Suppressor macrophage (primary cell): ENCODE results near the gene FHIT.

Experiments used
- DNase-seq, 4 experiments: peaks; one replicate each; pipeline ENCODE4 v3.0.0-alpha.2; 2020 to 2022

FHIT gene

DNA sequence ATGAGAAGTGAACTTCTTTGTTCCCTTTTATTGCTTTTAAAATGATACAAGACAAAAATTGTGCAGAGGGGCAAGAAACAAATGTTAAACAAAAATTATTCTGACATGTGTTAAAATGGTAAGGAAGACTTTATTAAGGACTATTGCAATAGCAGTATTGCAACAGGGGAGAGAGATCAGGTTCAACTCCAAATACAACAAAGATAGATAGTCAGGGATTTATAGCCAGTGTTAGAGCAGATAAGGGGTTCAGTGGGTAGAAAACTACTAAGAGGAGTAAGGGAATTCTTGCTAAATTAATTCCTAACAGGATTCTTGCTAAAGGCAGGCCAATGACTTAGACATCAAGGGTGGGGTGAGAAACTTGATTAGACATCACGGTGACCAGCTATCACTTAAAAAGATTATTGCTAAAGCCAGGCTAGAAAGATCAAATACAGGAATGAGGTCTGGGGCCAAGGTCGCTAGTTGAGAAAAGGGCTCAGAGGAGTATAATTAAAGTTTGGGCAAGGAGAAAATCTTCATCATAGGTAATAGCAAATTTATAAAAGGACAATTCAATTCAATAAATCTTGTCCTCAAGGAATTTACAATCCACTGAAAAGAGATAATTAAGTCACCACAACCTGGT lies 81.5 kb downstream of the FHIT start:
- no peak for DNase-seq

DNA sequence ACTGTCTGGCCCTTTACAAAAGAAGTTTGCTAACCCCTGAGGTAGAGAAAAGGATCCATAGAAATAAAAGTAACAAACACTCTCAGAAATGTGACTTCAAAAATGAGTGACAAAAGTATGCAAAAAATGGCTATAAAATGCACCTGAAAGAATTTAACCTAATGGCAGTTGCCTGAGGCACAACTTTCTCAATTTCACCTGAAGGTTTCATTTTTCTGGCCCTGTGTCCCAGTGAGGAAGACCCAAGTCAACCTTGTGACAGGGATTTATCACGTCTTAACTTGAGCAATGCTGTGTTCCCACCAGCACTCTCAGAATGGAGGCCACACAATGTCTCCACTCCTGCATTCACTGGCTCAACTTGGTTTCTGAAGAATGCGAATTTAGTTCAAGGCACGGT lies 83.0 kb downstream of the FHIT start:
- no peak for DNase-seq

DNA sequence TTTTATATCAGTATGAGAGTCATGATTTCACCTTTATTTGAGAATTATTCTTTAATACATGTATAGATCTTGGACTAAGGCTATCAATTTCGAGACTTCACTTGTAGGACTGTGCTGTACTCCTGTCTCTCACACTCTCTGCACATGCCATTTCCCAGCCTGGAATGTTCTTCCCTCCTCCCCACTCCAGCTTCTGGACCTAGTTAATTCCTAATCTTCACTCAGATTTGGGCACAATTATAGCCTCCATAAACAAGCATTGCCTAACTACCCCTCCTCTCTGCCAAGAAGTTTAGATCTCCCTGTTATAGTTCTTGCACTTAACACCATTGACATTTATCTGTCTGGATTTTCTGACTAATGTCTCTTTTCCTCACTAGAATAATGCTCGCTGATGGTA lies 88.3 kb downstream of the FHIT start:
- no peak for DNase-seq

DNA sequence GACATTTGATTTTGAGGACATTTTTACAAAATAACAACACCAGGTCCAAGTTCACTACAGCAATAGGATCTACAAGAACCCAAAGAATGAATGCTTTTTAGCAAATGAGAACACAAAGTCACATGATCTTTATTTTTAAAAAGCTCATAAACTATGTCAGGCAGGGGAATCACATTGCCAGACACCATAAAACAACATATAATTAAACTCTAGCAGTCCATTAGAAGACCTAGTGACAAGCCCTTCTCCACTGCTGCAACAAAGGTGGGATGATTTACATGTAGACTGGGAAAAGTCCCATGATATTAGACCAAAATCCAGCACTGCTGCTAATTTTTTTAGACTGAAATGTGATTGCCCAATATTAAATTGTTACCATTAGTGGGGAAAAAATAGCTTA lies 92.6 kb downstream of the FHIT start:
- no peak for DNase-seq

- DNase-seq: no peak
These were observed 93.0 kb downstream of the FHIT start for GRCh38 chr3:61158216-61158615.

DNA sequence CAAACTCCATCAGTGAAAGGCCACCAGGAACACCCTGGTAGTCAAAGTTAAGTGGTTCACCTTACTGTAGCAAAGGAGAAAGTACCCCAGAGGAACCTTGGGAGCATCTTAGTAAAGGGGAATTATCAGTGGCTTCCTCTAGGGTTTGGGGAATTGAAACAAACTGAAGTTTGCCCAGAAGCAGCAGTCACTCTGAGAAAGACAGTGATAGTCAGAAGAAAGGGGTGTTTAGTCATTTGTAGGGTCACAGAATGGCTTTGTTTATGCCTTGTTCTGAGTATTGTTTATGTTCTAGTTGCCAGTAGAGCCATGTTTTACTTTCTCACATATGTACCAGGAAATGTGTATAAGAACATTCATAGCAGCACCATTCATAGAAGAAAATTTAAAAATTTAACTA lies 93.8 kb downstream of the FHIT start:
- peak in 2 of 4 experiments; percentile 3 to 10 for DNase-seq

DNA sequence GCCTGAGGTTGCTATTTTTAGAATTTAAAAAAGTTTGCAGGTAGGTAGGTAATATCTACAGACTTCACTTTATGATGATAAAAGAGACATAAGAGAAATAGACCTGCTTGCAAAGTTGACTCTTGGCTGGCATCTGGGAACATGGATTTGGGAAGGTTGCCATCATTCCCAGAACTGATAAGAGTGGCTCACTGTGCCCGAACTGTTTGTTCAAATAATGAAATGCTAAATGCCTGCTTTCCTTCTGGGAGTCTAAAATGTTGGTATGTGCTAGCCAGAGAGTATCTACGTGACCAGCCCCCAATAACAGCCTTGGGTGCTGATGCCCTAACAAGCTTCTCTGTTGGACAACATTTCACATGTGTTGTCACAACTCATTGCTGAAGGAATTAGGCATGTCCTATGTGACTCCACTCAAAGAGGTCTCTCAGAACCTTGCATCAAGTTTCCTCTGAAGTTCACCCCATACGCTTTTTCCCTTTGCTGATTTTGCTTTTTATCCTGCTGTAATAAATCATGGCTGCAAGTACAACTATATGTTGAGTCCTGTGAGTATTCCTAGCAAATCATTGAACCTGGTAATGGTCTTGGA lies 95.5 kb downstream of the FHIT start:
- no peak for DNase-seq

DNA sequence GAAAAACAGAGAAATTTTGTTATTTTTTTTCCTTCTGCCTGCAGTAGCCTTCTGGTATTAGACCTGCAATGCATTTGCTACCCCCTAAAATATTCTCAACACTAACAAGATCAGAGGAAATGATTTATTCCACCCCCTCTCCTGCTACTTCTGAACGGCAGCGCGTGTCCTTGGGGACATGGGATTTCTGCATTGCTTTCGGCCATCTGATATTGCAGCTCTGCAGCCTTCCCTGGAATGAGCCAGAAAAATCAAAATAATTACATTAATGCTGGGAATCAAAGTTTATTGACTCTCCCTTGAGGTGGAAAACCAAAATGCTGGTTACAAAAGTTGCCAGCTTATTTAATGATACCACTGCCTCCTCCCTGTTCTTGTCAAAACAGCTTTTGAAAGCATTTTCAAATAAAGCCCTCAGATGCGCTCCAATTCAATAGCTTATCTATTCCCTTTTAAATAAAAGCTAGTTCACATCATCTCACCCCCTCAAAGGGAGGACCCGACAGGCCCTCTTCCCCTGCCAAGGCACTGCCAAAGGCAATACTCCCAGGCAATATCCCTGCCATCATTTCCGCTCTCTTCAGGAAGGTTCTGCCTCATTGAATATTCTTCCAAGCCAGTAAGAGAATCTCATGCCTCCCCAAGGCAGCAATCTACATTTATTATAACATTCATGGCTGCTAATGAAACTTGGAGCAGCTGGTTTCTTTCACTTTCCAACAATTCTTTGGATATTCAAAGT lies 96.6 kb downstream of the FHIT start:
- no peak for DNase-seq

- DNase-seq: no peak
These were observed 99.2 kb downstream of the FHIT start for GRCh38 chr3:61152071-61152470.

DNA sequence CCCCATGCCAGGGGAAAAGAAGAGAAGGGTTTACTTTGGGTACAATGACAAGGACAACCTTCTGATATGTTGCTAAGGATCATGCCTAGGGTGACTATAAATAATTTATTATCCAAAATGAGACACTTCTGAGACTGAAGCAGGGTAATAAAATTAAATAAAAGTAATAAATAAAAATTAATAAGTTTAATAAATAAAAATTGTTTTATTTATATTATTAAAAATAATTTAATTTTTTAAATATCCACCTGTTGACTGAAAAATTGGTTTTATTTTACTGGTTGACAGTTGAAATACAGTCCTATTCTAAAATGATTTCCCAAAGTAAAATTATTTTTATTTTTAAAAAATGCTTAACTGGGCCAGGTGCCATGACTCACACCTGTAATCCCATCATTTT lies 102.0 kb downstream of the FHIT start:
- no peak for DNase-seq

- no peak for DNase-seq
These were observed 105.0 kb downstream of the FHIT start for GRCh38 chr3:61146010-61146890.

DNA sequence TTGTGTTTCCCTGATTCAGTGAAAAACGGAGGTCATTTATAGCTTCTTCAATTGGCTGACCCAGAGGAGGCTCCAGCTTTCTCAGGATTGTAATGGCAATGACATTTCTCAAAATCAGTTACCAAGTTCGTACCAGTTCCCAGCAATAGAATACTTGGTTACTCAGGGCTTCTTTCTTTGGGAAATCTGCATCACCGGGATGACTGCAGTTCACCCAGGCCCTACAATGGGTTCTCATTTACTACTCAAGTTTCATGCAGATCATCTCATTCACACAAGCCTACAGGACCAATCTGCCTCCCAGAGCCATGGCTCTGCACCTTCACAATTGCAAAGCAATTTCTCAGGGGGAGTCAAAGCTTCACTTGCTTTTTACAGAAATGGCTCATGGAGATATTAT lies 109.6 kb downstream of the FHIT start:
- no peak for DNase-seq

- no peak for DNase-seq
These were observed 110.0 kb downstream of the FHIT start for GRCh38 chr3:61141227-61141626.

- DNase-seq: no peak
These were observed 111.6 kb downstream of the FHIT start for GRCh38 chr3:61139686-61140085.

DNA sequence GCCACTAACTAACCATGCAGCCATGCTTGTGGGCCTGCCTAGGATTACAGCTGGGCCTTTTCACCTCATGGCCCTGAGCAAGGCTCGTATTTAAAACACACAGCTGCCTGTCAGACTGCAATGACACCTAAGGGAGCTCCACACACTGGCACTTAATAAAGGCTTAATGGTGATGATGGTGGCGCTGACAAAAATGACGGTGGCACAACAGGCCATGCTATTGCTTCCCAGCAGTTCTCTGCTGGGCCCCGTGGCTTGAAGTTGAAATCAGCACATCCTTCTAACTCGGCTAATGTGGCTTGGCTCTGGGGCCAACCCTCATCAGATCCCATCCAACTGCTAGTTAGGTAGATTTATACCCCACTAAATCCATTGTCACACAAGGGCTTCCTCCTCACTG lies 112.9 kb downstream of the FHIT start:
- DNase-seq: no peak

DNA sequence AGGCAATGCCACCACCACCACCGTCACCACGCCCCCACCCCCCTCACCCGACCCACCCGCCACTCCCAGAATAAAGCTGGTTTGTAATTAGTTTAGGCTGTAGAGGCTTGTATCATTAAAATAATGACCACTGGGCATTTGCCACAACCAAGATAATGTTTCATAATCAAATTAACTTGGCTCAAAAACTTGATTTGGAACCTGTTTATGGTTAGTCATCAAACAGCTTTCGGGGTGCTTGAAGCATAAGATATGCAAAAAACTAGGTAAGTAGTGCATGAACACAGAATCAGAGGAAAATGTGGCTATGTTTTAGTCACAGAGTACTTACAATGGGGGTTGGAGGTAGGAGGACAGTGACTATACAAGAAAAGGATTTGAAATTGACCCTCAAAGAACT lies 115.1 kb downstream of the FHIT start:
- DNase-seq: no peak

- DNase-seq: peak in 1 of 4 experiments; percentile 6
These were observed 116.7 kb downstream of the FHIT start for GRCh38 chr3:61134532-61134931.

DNA sequence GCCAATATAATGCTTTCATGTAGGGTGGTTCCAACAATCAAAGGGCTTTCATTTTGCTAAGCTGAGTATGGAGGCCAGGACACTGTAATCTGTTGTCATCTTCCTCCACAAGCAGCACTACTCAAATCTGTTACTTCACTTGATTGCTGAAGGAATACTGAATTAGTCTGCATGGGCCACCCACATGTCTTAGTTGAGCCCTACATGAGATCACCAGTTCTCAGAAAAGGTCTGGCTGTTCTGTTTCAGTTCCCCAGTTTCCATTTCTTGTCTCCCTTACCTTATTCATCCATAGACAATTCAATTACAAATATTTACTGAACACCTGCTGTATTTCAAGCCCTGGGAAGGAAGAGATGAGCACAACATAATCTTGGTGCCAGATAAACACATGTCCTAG lies 119.2 kb downstream of the FHIT start:
- DNase-seq: peak in 3 of 4 experiments; percentile 8 to 32 (median 29)

DNA sequence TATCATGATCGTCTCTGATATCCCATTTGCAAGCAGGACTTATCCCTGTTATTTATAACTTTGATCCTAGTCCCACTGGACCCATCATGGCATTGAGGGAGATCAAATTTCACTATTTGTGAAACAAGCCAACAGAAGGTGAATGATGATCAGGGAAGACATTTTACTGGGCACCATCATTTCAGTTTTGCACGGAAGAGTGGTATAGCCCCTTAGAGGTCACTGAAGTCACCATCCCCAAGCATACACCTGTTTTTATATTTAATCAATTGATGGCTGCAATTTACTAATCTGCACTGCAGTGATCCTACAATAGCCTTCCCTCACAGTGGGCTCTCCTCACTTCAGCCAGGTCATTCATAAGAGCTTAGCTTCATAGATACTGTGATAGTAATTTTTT lies 132.4 kb downstream of the FHIT start:
- no peak for DNase-seq

GRCh38 chr3:61117045-61117898 lies 134.0 kb downstream of the FHIT start:
- DNase-seq: no peak

GRCh38 chr3:61114316-61114953 lies 136.8 kb downstream of the FHIT start:
- no peak for DNase-seq

DNA sequence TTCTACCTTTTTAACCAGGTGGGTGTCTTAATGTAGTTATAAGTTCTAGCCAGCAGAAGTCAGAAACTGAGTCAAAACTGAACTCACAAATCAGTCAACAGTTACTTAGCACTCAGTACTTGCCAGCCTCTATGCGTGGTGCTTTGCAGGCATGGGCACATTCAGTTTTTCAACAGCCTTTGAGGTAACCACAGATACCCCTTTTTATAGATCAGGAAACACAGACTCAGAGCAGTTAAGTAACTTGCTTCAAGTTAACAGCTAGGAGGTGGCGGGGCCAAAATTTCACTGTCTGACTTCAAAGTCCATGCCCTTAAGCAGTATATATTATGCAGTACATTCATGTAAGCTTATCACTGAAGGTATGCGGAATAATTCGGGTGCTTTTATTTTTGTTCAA lies 139.4 kb downstream of the FHIT start:
- DNase-seq: no peak
